Activated T-cell treated with anti-CD3 and anti-CD28 coated beads for 1 hour (primary cell): ENCODE measurements around the gene CMTR2.

ENCODE experiments used
- DNase-seq: peaks from one replicate; pipeline ENCODE4 v3.0.0-alpha.2; 2020; ENCODE audit warnings: low read depth

CMTR2 gene

GRCh38 chr16:71273384-71273783, 15.8 kb downstream of the CMTR2 start:
- DNase-seq, result no peak

- no peak for DNase-seq
Observed at GRCh38 chr16:71264299-71264698, 24.9 kb downstream of the CMTR2 start.

- DNase-seq, result no peak
Observed at GRCh38 chr16:71263582-71263981, 25.6 kb downstream of the CMTR2 start.

GRCh38 chr16:71262391-71262790, 26.8 kb downstream of the CMTR2 start:
- no peak for DNase-seq

GRCh38 chr16:71260995-71261394, 28.2 kb downstream of the CMTR2 start:
- DNase-seq, result no peak

- DNase-seq, result no peak
Observed at GRCh38 chr16:71259086-71259485, 30.1 kb downstream of the CMTR2 start.

GRCh38 chr16:71258372-71258771, 30.8 kb downstream of the CMTR2 start:
- DNase-seq, result no peak

GRCh38 chr16:71257768-71258167, 31.4 kb downstream of the CMTR2 start:
- DNase-seq, result no peak

- no peak for DNase-seq
Observed at GRCh38 chr16:71255721-71256120, 33.5 kb downstream of the CMTR2 start.

- DNase-seq, result no peak
Observed at GRCh38 chr16:71254832-71255525, 34.2 kb downstream of the CMTR2 start.

- DNase-seq, result no peak
Observed at GRCh38 chr16:71250461-71251235, 38.6 kb downstream of the CMTR2 start.

- no peak for DNase-seq
Observed at GRCh38 chr16:71249399-71249798, 39.8 kb downstream of the CMTR2 start.

GRCh38 chr16:71247478-71247877, 41.7 kb downstream of the CMTR2 start:
- no peak for DNase-seq

GRCh38 chr16:71246309-71246708, 42.9 kb downstream of the CMTR2 start:
- DNase-seq, result no peak

GRCh38 chr16:71244521-71244920, 44.7 kb downstream of the CMTR2 start:
- DNase-seq, result no peak

GRCh38 chr16:71242601-71243000, 46.6 kb downstream of the CMTR2 start:
- DNase-seq, result no peak

GRCh38 chr16:71242036-71242435, 47.2 kb downstream of the CMTR2 start:
- DNase-seq, result no peak
